Measurements from ENCODE around the gene CYBB.

DNA sequence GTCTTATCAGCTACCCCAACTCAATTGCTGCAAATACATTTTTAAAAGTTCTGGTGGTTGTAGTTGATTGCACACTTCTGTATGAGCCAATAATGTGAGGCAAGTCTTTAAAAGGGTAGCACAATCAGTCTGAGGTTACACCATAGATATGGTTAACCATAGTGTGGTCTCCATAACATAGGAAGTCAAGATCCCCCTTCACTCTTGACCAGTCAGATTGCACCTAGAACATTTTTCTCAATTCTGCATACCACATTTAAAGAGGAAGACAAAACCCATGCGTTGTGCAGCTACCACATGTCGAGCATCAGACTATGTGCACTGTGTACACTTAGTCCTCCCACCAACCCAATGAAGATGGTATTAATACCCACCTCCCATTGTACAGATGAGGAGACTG is 26.5 kb upstream of the CYBB start:
- TF ChIP-seq CTCF (conservative IDR thresholded peaks at IDR 0.05; ENCODE audit: low read depth in 2 of 2), result no peak
- no peak for TF ChIP-seq REST (IDR thresholded peaks at IDR 0.05; ENCODE audit: unreplicated experiment)
